NCI-H146 treated with DMSO at 0.1 percent for 48 hours (cell line): ENCODE measurements around the gene RUFY4.
"Not testable (repeated sequence)": the region's sequence is repeated elsewhere in the genome, so short reads cannot be mapped to it uniquely, and the experiment has no call there.

Source experiments
- DNase-seq: peaks from one replicate; lab custom pipeline; 2025; ENCODE audit not compliant: unreplicated experiment; lab: John Stamatoyannopoulos, UW

The RUFY4 gene

DNA sequence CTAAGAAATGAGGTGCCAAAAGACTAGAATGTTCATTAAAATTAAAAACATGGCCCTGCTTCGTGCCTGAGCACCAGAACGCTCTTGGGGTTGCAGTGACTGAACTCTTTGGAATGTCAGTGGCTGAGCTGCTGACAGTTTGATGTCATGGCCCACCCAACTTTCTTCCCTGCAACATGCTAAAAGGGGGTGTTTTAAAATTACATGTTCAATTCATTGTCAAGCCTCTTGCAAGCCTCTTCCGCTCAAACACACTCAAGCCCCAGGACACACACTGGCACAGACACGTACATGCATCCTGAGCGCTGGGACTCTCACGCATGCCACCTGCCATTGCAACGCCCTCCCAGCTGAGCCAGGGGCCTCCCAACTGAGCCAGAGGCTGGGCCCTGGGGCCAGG is 12.6 kb downstream of the RUFY4 start:
- DNase-seq, result no peak

DNA sequence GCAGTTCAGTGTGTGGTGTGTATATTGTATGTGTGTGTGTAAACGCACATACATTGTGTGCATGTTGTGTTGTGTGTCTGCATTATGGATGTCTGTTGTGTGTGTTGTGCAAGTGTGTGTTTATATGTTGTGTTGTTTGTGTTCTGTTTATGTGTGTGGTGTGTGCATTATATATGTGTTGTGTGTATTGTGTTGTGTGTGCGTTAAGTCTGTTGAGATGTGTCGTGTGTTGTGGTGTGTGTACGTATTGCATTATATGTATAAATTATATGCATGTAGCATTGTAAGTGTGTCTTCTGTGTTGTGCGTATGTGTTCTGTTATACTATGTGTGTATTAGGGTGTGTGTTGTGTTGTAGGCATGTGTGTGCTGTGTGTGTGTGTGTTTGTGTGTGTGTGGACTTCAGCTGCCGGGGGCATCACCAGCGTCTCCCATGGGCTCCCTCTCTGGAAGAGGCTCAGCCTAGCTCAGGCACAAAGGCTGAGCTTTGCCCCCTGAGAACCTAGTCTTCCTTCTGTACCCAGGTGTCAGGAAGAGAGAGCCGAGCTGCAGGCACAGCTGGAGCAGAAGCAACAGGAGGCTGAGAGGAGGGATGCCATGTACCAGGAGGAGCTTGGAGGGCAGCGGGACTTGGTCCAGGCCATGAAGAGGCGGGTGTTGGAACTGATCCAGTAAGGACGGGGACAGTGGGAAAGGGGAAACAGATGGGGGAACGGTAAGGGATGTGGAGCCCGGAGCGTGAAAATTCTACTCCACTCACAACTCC is 13.7 kb downstream of the RUFY4 start:
- DNase-seq, result no peak

DNA sequence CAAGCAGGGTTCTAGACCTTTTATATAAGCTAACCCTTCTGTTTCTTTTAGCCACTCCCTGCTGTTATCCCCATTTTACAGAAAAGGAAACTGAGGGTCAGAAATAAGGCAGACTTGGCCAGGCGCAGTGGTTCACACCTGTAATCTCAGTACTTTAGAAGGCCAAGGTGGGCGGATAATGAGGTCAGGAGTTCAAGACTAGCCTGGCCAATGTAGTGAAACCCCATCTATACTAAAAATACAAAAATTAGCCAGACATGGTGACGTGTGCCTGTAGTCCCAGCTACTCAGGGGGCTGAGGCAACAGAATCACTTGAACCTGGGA is 14.3 kb downstream of the RUFY4 start:
- no peak for DNase-seq

DNA sequence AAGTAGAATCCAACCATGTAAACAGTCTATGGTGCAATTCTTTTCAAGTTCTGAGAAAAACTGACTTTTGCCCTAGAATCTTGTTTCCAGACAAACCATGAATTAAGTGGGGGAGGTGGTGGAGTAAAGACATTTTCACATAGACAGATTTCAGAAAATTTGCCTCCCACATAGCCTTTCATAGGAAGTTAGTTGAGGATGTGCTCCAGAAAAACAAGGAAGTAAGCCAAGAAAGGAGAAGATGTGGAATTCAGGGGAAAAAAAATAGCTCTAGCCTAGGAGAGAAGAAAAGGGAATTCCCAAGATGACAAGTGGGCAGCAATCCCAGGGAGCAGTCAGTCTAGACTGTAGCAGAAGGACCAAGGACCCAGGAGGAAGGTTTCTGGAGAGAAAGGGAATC is 17.4 kb downstream of the RUFY4 start:
- DNase-seq, result no peak

DNA sequence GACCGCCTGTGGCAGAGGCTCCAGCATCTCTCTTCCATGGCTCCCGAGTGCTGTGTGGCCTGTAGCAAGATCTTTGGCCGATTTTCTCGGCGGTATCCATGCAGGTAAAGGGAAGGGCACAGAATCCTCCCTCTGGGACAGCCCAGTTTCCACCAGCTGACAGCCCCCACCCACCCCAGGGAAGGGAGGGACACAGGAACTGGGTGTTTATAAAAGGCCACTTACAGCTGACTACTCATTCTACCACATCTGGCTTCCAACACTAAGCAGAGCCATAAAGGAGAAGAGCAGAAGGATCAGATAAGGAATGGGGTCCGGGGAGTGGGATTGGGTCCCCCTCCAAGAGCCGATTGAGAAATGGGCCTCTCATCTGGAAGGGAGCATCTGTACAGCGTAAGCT is 20.2 kb downstream of the RUFY4 start:
- no peak for DNase-seq

DNA sequence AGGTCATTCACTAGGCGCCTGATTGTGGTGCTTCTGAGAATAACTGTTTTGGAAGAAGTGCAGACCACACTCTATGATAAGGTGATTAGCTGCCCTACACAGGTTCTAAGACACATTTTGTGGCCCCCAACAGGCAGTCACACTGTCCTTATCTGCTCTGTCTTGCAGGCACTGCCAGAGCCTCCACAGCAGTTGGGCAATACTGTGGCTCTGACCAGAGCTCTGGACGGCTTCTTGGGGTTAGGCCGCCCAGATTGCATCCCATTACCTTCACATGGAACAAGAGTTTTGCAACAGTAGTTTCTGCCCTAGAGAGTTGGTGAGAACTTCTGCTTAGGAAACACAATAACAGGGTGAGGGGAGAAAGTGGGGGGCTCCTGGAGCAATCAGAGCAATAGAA is 22.7 kb downstream of the RUFY4 start:
- no peak for DNase-seq

DNA sequence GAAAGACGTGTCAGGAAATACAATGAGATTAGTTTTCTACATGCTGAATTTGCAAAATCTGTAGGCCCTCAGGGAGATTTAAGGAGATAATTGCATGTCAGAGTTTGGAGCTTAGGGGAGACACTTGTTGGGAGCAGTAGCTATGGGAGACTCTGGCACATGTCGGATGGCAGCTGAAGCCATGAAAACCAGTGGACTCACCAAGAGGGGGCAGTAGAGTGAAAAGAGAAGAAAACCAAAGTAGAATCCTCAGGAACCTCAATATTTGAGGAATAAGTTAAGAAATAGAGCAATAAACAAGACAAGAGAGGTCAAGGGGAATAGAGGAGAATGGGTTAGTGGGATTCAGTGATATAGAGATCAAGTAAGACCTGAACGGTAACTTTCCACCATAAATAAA is 24.8 kb downstream of the RUFY4 start:
- no peak for DNase-seq

DNA sequence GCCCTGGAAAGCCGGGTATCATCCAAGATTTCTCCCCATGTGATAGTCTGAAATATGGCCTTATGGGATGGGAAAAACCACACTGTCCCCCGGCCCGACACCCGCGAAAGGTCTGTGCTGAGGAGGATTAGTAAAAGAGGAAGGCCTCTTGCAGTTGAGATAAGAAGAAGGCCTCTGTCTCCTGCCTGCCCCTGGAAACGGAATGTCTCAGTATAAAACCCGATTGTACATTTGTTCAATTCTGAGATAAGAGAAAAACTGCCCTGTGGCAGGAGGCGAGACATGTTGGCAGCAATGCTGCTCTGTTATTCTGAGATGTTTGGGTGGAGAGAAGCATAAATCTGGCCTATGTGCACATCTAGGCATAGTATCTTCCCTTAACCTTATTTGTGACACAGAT is 26.8 kb downstream of the RUFY4 start:
- no peak for DNase-seq

DNA sequence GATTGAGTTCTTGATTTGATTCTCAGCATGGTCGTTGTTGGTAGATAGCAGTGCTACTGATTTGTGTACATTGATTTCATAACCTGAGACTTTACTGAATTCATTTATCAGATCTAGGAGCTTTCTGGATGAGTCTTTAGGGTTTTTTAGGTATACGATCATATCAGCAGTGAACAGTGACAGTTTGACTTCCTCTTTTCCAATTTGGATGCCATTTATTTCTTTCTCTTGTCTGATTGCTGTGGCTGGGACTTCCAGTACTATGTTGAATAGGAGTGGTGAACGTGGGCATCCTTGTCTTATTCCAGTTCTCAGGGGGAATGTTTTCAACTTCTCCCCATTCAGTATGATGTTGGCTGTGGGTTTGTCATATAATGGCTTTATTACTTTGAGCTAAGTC is 28.9 kb downstream of the RUFY4 start:
- DNase-seq, result no peak

DNA sequence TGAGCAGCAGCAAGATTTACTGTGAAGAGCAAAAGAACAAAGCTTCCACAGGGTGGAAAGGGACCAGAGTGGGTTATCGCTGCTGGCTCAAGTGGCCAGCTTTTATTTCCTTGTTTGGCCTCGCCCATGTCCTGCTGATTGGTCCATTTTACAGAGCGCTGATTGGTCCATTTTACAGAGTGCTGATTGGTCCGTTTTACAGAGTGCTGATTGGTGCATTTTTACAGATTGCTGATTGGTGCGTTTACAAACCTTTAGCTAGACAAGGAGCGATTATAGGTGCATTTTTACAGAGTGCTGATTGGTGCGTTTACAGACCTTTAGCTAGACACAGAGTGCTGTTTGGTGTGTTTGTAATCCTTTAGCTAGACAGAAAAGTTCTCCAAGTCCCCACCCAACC is 39.8 kb downstream of the RUFY4 start:
- DNase-seq, result not testable (repeated sequence)

DNA sequence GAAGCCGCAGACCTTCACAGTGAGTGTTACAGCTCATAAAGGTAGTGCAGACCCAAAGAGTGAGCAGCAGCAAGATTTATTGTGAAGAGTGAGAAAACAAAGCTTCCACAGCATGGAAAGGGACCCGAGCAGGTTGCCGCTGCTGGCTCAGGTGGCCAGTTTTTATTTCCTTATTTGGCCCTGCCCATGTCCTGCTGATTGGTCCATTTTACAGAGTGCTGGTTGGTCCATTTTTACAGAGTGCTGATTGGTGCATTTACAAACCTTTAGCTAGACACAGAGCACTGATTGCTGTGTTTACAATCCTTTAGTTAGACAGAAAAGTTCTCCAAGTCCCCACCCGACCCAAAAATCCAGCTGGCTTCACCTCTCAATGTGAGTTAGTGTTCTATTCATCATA is 52.7 kb downstream of the RUFY4 start:
- DNase-seq, result not testable (repeated sequence)

DNA sequence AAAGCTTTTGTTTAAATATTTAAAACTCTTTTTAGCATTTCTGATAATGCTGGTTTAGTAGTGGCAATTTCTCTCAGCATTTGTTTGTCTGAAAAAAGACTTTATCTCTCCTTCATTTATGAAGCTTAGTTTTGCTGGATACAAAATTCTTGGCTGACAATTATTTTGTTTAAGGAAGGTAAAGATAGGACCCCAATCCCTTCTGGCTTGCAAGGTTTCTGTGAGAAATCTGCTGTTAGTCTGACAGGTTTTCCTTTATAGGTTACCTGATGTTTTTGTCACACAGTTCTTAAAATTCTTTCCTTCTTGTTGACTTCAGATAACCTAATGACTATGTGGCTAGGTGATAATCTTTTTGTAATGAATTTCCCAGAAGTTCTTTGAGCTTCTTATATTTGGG is 53.2 kb downstream of the RUFY4 start:
- DNase-seq, result not testable (repeated sequence)

DNA sequence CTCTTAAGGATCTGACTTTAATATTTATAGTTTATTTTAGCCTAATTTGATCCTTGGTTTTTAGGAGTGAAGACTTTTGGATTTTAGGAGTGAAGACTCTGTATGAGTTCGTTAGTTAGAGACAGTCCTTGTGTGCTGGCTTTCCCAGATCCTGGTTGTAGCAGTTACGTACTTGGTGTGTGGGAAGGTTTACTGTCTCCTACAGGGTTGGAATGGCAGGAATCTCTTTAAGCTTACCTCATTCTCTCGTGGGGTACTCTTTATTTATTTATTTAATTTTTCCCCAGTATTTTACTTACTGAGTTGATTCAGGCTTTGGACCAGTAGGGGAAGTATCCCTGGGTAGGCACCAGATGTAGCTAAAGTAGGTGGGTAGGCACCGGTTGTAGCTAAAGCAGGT is 54.9 kb downstream of the RUFY4 start:
- no peak for DNase-seq

DNA sequence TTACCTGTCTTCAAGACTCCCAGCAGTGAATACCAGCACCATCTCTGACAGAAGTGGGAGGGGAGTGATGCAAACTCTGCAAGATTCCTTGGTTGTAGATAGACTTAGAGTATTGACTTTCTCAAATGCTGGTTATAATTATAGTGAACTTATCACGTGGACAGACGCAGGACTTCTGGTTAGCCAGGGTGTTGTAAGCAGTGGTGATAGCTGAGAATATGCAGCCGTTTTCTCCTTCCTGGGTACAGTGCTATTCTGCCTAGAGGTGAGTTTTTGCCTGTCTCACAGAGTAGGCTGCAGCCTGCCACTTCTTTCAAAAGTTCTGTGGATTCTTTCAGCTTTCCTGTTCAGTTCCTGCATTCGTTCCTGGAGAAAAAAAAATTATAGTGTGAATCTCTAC is 56.0 kb downstream of the RUFY4 start:
- no peak for DNase-seq

DNA sequence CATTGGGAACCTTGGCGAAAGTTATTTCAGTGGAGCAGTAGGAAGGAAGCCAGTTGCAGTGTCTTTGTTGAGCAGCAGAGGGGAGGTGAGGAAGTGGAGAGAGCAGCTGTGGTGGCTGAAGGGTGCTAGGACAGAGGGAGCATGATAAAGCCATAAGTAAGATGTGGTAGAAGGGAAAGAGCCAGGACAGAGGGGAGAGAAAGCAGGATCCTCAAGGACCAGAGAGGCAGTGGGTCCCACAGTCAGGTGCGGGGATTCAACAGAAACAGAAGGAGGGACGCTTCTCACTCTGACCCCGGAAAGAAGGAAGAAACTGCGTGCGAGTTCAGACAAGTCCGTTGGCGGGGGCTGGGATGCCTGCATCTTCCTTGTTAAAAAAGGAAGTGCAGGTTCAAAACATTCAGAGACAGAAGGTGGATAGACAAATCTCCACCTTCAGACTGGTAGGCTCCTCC is 56.6 kb downstream of the RUFY4 start, which contains the start of gene CXCR2:
Gene CXCR2 (plus strand): TSS at position 403 of the 455 bp plus-strand sequence. CDS start 8,774 bp downstream, outside the sequence.
- DNase-seq, result no peak

DNA sequence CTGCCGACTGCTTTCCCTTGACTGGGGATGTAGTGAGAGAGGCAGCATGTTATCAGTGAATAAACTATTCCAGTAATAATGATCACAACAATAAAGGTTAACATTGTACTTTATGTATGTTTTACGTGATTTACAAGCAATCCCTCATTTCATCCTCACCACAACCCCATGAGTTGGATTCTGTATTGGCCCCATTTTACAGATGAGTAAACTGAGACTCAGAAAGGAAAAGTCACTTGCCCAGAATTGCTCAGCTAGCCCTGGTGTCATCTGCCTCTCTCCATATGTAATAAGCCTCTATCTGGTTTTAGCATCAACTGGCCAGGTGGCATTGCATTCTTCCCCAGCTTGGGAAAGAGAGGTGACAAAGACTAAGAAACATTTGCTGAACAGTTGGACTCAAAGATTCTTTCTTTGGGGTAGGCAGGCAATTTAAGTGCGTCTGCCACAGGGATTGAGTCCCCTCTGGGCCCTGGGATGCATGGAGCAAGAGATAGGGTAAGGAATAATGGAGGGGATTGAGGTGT is 58.9 kb downstream of the RUFY4 start:
- no peak for DNase-seq

DNA sequence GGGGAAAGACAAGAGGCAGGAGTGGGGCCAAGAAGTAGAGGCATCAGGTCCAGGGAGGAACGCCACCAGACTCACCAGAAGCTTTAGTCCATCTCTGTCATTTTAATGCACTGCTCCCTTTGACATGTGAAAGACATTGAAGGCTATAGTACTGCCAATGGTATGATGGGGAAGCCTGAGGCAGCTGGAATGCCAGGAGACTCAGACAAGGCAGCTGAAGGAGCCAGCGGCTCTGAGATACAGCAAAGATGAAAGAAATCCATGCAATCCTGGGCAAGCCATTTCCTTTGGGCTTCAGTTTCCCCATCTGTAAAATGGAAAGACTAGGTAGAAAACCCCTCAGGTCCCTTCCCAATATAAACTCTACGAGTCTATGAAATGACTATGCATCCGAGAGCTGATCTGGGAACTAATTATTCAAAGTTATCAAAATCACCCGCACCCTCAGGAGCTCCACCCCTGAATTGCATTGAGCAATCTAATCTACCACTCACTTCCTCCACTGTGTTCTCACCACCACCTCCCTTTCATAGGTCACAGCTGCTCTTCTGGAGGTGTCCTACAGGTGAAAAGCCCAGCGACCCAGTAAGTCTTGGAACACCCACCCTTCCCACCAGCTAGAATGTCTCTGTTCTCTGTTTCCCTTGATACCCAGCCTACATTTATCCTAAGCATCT is 59.9 kb downstream of the RUFY4 start:
- no peak for DNase-seq

DNA sequence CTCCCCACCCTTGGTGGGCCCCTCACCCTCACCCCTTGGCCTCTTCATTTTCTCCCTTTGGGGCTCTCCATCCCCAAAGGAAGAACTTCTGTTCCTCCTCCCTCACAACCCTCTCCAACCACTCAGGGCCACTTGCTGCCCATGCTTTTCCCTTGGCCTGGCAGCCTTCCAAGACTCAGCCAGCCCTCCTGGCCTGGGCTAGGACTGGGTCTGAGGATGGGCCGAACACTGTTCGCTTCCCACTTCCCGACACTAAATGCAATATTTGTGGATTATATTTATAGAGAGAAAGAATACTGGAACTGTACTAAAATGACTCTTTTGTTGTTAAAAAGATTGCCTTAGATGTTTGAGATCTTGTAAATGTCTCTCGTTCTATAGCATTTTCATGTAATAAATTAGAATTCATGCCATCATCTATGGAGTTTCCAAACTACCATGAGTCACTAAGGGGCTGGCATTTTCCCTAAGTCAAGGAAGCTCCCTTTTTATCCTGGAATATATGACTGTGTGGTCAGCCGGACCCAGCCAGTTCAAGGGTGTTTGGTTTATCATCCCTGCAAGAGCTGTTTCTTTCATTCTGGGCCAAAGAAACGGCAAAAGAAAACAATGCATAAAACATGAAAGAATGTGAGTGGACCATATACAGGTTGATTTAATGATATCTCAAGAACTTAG is 60.5 kb downstream of the RUFY4 start:
- DNase-seq, result no peak

DNA sequence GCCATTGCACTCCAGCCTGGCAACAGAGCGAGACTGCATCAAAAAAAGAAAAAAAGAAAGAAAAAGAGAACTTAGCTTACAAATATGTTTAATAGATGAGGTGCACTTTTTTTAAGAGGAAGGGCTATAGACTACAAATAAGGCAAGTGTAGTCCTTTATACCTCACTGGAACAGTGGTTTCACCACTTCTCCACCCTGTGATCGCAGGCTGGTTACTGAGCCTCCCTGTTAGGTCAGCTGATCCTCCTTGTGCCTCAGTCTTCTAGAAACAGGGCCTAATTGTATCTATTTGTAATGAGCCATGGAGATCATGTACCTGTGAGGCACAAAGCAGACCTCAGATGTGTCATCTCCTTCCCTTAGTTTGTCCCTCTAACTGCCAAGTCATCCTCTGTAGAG is 61.3 kb downstream of the RUFY4 start:
- DNase-seq, result no peak

DNA sequence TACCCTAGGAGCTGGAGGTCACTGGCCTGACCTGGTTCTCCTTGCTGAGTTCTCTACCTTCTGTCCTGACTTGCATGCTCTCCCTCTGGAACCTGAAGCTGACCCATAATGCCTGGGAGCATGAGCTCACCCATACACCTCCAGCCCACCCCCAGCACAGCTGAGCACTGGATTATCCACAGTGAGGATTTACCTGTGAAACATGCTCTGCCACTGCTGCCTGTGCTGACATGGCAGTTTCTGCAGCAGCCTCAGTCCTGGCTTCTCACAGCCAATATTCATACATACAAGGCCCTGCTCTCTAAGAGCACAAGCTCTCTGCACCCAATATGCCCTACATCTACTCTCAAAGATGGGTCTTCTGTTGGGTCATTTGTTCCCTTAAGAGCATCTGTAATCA is 61.8 kb downstream of the RUFY4 start:
- no peak for DNase-seq

DNA sequence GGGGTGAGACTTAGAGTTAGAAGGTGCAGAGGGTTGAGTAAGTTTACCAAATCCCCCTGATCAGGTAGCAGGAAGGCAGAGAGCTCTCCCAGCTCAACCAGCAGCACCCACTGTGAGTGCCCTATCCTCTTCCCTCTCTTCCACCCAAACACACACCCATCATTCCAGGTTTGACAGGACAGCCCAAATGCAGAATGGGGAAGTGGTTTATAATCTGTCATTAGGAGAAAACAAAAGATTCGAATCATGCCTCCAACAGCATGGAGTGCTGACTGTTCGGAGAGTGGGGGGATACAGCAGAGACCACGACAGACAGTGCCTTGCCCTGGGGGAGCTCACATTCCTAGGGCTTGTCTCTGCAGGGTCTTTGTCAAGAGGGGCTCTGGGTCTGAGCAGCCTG is 68.5 kb downstream of the RUFY4 start:
- no peak for DNase-seq

DNA sequence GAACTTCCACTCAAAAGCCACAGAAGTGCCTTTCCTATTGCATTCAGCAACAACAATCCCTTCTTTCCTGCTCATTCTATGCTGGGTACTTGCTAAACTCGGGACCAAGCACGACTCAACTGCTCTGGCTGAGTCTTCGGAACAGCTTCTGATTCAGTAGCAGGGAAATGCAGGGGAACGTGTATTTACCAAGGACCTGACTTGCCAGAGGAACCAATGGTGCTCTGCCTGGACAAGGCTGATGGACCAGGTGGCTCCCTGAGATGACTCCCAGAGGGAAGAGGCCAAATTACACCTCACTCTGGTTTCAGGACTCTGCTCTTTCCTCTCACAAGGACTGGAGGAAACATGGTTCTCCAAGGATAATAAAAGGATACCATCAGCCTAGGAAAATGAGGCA is 69.0 kb downstream of the RUFY4 start:
- DNase-seq, result no peak
